Vagina (tissue), 2 donors: ENCODE data around the gene POLR2M.

Source experiments
- POLR2A ChIP-seq, 2 donors: fragments of 450-650 bp; IDR thresholded peaks; one replicate each; pipeline ENCODE4 v1.6.1; 2017; ENCODE audit warnings: antibody characterized with exemption in 2 of 2, mild to moderate bottlenecking in 2 of 2, moderate library complexity in 2 of 2
- POLR2AphosphoS5 ChIP-seq, 2 donors: sonication (generic); formaldehyde crosslinking; IDR thresholded peaks; one replicate each; pipeline ENCODE4 v1.9.0; 2017; ENCODE audit warnings: antibody characterized with exemption in 2 of 2, mild to moderate bottlenecking in 2 of 2, low read depth in 1 of 2; ENCODE audit not compliant: insufficient read depth in 1 of 2
- TF ChIP-seq, protein P1 (sequence below), 3 experiments: fragments of 450-650 bp in 2 of 3; fragments of 200-600 bp in 1 of 3; sonication (generic) in 1 of 3; IDR thresholded peaks; one replicate each; pipeline ENCODE4 v1.5.1; 2017 to 2019; ENCODE audit warnings: antibody characterized with exemption in 3 of 3, mild to moderate bottlenecking in 2 of 3, moderate library complexity in 2 of 3

- TF ChIP-seq, protein P1, sequence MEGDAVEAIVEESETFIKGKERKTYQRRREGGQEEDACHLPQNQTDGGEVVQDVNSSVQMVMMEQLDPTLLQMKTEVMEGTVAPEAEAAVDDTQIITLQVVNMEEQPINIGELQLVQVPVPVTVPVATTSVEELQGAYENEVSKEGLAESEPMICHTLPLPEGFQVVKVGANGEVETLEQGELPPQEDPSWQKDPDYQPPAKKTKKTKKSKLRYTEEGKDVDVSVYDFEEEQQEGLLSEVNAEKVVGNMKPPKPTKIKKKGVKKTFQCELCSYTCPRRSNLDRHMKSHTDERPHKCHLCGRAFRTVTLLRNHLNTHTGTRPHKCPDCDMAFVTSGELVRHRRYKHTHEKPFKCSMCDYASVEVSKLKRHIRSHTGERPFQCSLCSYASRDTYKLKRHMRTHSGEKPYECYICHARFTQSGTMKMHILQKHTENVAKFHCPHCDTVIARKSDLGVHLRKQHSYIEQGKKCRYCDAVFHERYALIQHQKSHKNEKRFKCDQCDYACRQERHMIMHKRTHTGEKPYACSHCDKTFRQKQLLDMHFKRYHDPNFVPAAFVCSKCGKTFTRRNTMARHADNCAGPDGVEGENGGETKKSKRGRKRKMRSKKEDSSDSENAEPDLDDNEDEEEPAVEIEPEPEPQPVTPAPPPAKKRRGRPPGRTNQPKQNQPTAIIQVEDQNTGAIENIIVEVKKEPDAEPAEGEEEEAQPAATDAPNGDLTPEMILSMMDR (IDR thresholded peaks at IDR 0.05), result no peak
- no peak for TF ChIP-seq POLR2AphosphoS5 (IDR thresholded peaks at IDR 0.05; ENCODE audit: insufficient read depth in 1 of 2, low read depth in 1 of 2)
- TF ChIP-seq POLR2A (IDR thresholded peaks at IDR 0.05), result no peak
These were observed 21.0 kb upstream of the POLR2M start for GRCh38 chr15:57685306-57686095.
